CD4-positive, alpha-beta T cell treated with Interleukin-10 for 1 hour (primary cell): ENCODE measurements around the gene GRK1.
"Not testable (repeated sequence)": the region's sequence is repeated elsewhere in the genome, so short reads cannot be mapped to it uniquely, and the experiment has no call there.

Experiments
- DNase-seq: peaks from one replicate; pipeline ENCODE4 v3.0.0-alpha.2; 2020

GRK1 gene

GRCh38 chr13:113666951-113667701, at the start of gene GRK1:
TSS of gene GRK1 (plus strand) at chr13:113667219. CDS start at chr13:113667387, 168 bp downstream.
- DNase-seq, result no peak

- DNase-seq, result no peak
These were observed 49.1 kb upstream of the GRK1 start for GRCh38 chr13:113617961-113618360.

GRCh38 chr13:113618455-113618854, 48.6 kb upstream of the GRK1 start:
- no peak for DNase-seq

- DNase-seq, result no peak
These were observed 46.8 kb upstream of the GRK1 start for GRCh38 chr13:113620036-113620796.

DNA sequence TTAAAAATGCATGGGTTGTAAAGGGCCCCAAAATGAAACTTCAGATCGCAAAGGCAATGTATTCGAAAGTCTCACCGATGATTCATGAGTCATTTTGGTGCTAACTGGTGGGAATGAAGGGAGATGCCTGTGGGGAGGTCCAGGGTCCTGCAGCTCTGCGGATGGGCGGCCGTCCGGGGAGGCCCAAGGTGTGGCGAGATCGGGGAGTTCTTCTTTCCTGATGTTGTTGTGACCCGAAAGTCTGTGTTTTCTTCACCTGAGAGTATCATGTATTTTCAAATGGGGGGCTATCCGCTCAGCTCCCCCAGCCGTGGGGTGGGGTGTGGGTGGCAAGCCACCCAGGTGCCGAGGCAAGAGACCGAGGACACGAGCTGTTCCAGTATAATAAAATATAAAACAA, 46.0 kb upstream of the GRK1 start:
- no peak for DNase-seq

- not testable (repeated sequence) for DNase-seq
These were observed 45.5 kb upstream of the GRK1 start for GRCh38 chr13:113621498-113621897.

DNA sequence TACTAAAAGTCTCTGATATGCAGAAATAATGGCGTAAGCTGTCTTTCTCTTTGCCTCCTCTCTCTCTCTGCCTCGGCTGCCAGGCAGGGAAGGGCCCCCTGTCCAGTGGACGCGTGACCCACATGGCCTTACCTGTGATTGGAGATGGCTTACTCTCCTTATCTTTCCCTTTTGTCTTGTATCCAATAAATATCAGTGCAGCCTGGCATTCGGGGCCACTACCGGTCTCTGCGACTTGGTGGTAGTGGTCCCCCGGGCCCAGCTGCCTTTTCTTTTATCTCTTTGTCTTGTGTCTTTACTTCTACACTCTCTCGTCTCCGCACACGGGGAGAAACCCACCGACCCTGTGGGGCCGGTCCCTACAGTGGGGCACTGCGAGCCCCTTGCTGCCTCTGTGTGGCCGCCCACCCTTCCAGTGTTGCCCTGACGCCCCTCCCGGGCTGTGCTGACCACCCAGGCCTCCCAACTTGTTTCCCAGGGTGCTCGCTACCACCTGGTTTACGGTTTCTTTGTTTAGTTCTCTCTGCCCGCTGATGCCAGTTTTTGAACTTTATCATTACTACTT, 45.0 kb upstream of the GRK1 start:
- not testable (repeated sequence) for DNase-seq

GRCh38 chr13:113622791-113623490, 44.1 kb upstream of the GRK1 start:
- DNase-seq, result no peak

DNA sequence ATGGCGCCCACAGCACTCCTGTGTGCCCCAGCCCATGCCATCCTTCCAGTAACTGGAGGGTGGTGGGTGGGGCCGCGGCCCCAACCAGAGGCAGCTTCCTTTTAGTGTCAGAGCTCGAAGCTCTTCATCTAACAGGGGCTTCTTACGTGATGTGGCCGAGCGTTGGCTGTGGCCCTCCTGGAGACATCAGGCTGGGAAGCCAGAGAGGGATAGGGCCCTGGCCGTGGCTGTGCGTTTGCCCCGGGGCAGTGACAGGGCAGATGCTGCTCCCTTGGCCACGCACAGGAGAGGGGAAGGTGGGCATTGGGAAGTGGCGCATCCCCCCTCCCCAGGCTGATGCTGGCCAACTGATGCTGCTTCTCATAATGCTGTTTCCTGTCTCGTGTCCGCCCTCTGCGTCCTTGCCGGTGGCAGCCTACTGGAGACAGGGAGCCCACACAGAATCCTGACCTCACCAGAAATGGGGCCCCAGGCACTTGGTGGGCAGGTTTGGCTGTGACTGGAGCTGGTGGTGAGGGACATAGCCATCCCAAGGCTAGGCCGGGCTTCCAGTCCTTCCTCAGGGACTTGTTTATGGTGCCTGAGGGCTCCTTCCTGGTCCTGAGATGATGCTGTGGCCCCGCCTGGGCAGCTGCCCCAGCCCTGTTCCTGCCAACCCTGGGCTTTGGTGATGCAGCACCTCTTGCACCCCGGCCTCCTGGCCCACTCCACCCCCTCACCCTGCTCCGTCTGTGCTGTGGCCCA, 43.4 kb upstream of the GRK1 start:
- DNase-seq, result no peak

DNA sequence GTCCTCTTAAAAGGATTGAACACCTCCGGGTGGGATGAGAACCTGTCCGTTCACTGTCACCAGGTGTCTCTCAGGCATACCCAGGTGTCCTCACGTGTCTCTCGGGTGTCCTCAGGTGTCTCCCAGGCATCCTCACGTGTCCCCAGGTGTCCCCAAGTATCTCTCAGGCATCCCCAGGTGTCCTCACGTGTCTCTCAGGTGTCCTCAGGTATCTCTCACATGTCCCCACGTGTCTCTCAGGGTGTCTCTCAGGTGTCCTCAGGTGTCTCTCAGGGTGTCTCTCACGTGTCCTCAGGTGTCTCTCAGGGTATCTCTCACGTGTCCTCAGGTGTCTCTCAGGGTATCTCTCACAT, 42.8 kb upstream of the GRK1 start:
- no peak for DNase-seq

DNA sequence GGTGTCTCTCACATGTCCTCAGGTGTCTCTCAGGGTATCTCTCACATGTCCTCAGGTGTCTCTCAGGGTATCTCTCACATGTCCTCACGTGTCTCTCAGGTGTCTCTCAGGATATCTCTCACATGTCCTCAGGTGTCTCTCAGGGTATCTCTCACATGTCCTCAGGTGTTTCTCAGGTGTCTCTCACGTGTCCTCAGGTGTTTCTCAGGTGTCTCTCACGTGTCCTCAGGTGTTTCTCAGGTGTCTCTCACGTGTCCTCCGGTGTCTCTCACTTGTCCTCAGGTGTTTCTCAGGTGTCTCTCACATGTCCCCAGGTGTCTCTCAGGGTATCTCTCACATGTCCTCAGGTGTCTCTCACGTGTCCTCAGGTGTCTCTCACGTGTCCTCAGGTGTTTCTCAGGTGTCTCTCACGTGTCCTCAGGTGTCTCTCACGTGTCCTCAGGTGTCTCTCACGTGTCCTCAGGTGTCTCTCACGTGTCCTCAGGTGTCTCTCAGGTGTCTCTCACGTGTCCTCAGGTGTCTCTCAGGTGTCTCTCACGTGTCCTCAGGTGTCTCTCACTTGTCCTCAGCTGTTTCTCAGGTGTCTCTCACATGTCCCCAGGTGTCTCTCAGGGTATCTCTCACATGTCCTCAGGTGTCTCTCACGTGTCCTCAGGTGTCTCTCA, 42.2 kb upstream of the GRK1 start:
- not testable (repeated sequence) for DNase-seq

- DNase-seq, result no peak
These were observed 40.9 kb upstream of the GRK1 start for GRCh38 chr13:113625965-113626721.

- no peak for DNase-seq
These were observed 39.9 kb upstream of the GRK1 start for GRCh38 chr13:113627136-113627535.

DNA sequence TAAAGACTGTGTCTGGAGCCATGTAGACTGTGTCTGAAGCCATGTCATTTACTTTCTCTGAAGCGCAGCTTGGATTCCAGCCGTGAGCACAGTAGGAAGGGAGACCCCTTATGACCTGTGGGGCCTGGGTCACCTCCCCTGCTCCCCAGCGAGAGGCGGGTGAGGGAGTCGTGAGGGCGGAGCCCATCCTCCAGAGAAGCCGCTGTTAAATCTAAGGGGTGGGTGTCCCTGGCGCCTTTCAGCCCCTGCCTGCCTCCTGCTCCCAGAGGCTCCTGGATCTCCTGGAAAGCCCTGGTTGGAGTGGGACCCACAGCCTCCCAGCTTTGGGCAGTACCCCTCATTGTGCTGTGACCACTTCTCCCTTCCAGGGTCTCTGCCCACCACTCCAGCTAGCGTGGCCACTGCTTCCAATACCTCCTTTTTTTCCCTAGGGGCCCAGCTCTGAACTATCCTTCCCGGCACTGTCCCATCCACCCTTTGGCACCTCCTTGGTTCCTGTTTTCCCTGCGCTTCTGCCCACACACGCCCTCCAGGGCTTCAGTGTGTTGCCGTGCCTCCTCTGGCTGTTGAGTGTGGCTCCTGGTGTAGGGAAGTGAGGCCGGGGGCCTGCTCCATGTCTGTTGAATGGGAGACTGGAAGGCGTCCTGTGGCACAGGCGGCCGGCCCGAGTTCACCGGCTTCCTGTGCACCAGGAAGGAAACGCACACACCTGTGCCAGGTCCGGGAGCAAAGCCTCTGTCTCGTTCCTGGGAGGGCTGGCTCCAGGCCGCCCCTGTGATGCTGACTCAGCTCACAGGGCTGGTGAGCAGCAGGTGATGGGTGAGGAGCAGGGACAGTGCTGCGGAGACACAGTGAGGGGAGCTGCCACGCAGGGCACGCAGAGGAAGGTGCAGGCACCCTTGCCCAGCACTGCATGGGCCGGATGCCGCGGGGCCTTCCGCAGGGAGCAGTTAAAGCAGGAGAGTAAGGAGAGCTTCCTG, 38.4 kb upstream of the GRK1 start:
- no peak for DNase-seq

DNA sequence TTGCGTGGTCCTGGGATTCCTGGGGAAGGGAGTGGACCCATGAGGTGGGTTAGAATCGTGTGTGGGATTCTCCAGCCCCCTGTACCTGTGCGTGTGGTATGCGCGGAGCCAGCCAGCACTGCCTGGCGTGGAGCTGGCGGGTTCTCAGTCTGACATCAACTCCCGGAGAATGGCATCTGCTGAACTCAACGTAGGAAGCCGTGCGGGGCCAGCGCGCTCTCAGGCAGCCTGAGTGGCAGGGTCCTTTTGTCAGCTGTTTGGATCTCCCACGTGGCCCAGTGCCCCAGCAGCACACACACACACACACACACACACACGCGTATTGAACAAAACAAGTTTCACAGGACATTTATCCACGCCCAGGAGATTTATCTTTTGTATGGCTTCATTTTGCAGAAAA, 37.2 kb upstream of the GRK1 start:
- no peak for DNase-seq

DNA sequence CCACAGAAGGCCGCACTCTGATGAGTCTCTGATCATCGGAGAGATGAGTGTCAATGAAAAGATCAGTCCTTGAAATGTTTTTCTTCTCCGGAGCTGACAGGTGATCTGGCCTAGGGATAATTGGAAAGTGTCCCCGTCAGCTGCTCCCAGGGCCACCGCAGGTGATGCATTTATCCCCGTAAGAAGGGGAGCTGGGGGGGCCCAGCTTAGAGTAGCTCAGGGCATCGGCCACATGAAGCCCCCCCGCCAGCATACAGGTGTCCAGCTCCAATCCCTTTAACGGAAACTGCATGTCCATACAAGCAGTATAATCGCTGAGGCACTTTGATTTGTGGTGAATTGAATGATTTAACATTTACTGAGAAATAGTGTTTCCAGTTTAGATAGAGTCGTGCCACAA, 36.7 kb upstream of the GRK1 start:
- no peak for DNase-seq

- no peak for DNase-seq
These were observed 36.2 kb upstream of the GRK1 start for GRCh38 chr13:113630804-113631203.

GRCh38 chr13:113631341-113632095, 35.5 kb upstream of the GRK1 start:
- DNase-seq, result no peak
